GM20431 (cell line): ENCODE data around the gene ABCC10.
"Not testable (repeated sequence)": the region's sequence is repeated elsewhere in the genome, so short reads cannot be mapped to it uniquely, and the experiment has no call there.

Source experiments
- in situ Hi-C: fragments of 300-500 bp; cut with MseI, MboI; formaldehyde crosslinking; loops from one replicate; pipeline ENCODE4 v1.15.0; 2020; ENCODE audit warnings: low sequenced_read_pairs; ENCODE audit not compliant: unreplicated experiment

The ABCC10 gene

GRCh38 chr6:43405354-43405753 is 22.0 kb upstream of the ABCC10 start:
- in situ Hi-C loops: loop anchor here (10.0 kb wide), 1 partner anchor 141 kb away; no protein-coding TSS in a partner anchor

GRCh38 chr6:43407296-43407695 is 20.0 kb upstream of the ABCC10 start:
- in situ Hi-C loops: loop anchor here (10.0 kb wide), 1 partner anchor 142 kb away; no protein-coding TSS in a partner anchor

DNA sequence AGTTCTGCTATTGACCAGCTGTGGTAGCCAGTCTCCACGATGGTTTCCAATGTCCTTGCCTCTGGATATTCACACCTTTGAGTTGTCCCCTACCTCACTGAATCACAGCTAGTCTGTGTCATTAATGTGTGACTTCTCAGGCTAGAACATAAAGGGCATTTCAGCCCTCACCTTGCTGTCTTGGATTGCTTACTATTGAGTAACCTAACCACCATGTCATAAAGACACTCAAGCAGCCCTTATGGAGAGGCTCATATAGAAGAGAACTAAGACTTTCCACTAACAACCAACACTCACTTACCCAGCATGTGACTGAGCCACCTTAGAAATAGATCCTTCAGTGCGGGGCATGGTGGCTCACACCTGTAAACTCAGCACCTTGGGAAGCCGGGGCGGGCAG is 19.1 kb upstream of the ABCC10 start:
- in situ Hi-C loops: loop anchor here (10.0 kb wide), 1 partner anchor 143 kb away; no protein-coding TSS in a partner anchor

- in situ Hi-C loops: not testable (repeated sequence)
These were observed 16.6 kb upstream of the ABCC10 start for GRCh38 chr6:43410776-43411175.

- in situ Hi-C loops: no loop called here
These were observed 14.8 kb upstream of the ABCC10 start for GRCh38 chr6:43412541-43412940.

GRCh38 chr6:43413002-43413401 is 14.3 kb upstream of the ABCC10 start:
- in situ Hi-C loops: no loop called here

- in situ Hi-C loops: not testable (repeated sequence)
These were observed 12.1 kb upstream of the ABCC10 start for GRCh38 chr6:43415275-43415674.

GRCh38 chr6:43416935-43417334 is 10.4 kb upstream of the ABCC10 start:
- in situ Hi-C loops: no loop called here

- in situ Hi-C loops: no loop called here
These were observed 7.2 kb upstream of the ABCC10 start for GRCh38 chr6:43420012-43420709.

GRCh38 chr6:43421831-43422230 is 5.5 kb upstream of the ABCC10 start:
- in situ Hi-C loops: no loop called here

DNA sequence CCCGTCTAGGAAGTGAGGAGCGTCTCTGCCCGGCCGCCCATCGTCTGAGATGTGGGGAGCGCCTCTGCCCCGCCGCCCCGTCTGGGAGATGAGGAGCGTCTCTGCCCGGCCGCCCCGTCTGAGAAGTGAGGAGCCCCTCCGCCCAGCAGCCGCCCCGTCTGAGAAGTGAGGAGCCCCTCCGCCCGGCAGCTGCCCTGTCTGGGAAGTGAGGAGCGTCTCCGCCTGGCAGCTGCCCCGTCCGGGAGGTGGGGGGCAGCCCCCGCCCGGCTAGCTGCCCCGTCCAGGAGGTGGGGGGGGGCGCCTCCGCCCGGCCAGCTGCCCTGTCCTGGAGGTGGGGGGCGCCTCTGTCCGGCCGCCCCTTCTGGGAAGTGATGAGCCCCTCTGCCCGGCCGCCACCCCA is 2.3 kb upstream of the ABCC10 start:
- in situ Hi-C loops: not testable (repeated sequence)

DNA sequence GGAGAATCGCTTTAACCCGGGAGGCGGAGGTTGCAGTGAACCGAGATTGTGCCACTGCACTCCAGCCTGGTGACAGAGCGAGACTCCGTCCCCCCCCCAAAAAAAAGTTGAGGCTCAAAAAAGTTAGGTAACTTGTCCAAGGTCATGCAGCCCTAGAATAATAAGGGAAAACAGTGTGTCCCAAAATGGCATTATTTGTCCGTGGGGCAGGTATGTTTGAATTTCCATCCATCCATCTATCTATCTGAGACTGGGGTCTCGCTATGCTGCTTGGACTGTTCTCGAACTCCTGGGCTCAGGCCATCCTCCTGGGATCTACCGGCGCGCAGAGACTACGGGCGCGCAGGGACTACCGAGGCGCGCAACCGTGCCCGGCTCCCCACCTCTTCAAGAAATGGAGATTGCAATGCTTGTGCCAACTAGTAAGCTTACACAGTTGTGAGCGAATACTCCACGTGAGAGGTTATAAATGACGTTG is 374 bp upstream of the ABCC10 start:
- in situ Hi-C loops: no loop called here

GRCh38 chr6:43428112-43428570 is 800 bp downstream of the ABCC10 start:
- in situ Hi-C loops: no loop called here

DNA sequence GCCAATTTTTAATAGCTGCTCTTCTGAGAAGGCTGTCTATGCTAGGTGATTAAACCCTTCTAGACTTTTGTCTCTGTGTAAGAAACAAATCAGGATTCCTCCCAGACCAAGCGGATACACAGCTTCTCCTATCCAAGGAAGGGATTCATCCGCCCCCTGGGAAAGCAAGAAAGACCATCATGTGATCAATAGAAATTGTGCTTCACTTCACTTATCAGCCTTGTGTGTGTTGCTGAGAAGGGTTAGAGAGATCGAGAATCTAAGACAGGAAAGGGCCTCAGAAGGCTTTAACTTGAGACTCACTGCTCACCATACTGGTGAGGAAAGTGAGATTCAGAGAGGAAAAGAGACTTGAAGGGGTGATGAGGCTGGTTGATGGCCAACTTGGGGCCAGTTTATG is 1.5 kb downstream of the ABCC10 start:
- in situ Hi-C loops: no loop called here

DNA sequence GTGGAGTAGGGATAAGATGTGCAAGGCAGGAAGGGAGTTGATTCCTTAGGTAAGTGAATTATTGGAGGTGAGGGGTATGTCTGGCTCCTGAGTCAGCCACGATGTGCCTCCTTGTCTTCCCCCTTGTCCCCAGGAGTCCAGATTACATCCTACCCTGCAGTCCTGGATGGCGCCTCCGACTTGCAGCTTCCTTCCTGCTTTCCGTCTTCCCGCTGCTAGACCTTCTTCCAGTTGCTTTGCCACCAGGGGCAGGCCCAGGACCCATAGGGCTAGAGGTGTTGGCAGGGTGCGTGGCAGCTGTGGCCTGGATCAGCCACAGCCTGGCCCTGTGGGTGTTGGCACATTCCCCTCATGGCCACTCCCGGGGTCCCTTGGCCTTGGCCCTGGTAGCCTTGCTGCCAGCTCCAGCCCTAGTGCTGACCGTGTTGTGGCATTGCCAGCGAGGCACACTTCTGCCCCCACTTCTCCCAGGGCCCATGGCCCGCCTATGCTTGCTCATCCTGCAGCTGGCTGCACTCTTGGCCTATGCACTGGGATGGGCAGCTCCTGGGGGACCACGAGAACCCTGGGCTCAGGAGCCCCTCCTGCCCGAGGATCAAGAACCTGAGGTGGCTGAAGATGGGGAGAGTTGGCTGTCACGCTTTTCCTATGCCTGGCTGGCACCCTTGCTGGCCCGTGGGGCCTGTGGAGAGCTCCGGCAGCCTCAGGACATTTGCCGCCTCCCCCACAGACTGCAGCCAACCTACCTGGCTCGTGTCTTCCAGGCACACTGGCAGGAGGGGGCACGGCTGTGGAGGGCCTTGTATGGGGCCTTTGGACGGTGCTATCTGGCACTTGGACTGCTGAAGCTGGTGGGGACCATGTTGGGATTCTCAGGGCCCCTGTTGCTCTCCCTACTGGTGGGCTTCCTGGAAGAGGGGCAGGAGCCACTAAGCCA is 4.9 kb downstream of the ABCC10 start:
- in situ Hi-C loops: no loop called here

GRCh38 chr6:43433148-43433547 is 5.8 kb downstream of the ABCC10 start:
- in situ Hi-C loops: no loop called here

DNA sequence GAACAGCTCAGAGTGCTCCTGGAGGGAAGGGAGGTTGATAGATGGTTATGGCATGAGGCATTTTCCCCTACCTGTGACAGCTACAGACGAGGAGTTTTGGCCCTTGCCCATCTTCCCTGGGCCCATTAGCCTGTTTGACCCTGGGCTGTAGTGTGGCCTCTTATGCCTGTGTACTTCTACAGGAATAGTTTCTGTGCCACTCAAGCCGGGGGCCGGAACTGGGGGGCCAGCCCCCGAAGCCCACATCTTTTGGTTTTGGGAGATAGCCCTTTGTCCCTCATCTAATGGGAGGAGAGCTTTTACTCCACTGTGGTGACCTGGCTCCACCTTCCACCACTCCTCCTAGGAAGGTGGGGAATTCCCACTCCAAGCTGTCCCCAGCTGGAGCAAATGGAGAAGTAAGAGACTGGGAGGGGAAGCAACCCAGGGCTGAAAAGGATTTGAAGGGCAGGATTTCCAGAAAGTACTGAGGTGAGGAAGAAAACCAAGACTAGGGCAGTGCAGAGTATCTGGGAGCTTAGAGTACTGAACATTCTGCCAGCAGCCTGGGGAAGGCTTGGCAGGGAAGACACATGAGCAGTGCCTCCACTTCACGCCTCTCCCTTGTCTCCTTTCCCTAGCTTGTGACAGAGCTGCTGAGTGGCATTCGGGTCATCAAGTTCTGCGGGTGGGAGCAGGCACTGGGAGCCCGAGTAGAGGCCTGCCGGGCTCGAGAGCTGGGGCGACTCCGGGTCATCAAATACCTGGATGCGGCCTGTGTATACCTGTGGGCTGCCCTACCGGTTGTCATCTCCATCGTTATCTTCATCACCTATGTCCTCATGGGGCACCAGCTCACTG is 6.9 kb downstream of the ABCC10 start:
- in situ Hi-C loops: no loop called here

DNA sequence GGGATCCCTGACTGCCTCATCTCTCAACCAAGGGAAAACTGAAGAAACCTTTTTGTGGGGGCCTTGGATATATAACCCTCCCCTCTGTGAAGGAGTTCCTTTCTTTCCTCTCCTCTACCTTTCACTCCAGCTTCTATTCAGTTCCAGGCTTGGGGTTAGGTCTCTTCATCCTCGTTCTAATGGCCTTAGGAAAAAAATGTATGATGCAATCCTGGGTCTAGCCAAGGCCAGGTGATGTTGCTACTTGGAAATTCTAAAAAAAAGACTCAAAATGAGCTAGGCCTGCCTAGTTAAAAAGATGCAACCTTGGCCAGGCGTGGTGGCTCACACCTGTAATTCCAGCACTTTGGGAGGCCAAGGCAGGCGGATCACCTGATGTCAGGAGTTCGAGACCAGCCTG is 7.6 kb downstream of the ABCC10 start:
- in situ Hi-C loops: no loop called here

DNA sequence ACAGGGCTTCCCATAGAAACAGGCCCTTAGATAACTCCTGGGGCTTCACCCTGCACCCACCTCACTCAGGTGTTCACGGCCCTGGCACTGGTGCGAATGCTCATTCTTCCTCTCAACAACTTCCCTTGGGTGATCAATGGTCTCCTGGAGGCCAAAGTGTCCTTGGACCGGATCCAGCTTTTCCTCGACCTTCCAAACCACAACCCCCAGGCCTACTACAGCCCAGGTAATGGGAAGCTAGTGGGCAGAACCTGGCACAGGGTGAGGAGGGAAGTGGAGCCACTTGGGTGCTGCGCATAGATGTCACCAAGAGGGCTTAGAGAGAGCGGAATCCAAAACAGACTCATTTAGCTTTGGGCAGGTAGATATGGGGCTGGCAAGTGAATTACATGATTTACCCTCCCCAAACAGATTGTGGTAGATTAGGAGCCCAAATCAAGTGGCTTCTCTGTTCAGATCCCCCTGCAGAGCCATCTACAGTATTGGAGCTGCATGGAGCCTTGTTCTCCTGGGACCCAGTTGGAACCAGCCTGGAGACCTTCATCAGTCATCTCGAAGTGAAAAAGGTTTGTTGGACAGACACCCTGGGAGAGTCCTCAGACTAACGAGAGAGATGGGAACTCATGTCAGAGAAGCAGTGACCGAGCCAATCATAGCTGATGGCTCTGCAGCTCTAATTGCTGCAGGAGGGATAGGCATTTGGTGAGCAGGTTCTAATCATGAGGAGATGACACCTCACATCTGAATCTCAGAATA is 8.5 kb downstream of the ABCC10 start:
- in situ Hi-C loops: no loop called here
